Ammon's horn (tissue), 1 donor: Measurements from ENCODE around the gene SMCO2.

Source experiments
- DNase-seq: peaks from one replicate; pipeline ENCODE4 v3.0.0-alpha.2; 2016; ENCODE audit warnings: low spot score

The SMCO2 gene

DNA sequence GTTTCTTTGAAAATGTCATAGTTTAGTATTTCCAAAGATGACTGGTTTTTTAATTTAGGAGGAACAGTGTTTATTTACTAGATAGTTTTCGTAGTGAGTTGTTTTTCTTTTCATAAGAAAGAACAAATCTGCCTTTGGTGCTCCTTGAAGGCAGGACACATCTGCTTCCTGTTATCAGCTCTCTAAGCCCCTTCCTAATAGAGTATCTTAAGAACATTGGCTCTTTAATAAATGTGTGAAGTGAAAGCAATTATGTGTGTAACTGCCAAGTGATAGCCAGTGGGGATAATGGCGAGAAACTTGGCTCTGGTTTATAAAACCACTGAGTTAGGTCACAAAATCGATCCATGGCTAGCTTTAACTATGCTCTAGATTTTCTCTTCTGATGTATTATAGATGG is 54.0 kb downstream of the SMCO2 start:
- DNase-seq = no peak

DNA sequence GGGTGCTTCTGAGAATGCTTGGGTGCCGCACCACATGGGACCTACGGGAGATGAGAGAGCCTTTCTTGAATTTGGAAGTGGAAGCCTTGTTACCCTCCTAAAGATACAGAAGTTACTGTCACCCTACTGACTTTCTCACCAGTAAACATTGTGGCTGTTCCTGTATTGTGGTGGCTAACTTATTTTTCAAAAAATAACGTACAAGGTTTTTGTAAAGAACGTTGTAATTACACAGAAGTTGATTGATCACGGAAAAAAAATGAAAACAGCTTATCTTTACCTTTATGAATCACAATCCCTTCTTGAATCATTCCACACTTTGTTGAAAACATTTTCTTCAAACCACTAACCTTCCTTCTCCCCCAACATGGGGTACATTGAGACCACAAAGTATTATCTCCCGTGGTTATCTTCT is 55.5 kb downstream of the SMCO2 start:
- DNase-seq = no peak

DNA sequence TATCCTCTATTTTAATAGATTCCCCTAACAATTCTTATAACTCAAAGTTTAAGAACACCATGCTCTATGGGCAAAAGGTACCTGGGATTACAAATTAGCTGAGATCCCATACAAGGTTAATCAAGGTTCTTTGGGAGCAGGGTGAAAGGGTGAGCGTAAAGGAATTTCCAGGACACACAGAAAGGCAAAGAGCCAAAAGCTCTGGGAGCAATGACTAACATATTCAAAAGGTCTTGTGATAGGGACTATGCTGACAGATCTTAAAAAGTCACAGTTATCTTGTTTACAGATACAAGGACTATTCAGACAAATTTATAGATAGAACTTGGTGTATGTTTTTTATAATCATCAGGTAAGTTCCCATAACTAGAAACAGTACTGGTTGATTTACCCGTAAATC is 58.0 kb downstream of the SMCO2 start:
- DNase-seq = no peak

GRCh38 chr12:27505109-27505508 is 58.6 kb downstream of the SMCO2 start:
- DNase-seq = no peak

- DNase-seq = no peak
Observed at GRCh38 chr12:27505761-27506160, 59.2 kb downstream of the SMCO2 start.

- DNase-seq = no peak
Observed at GRCh38 chr12:27506645-27507189, 60.2 kb downstream of the SMCO2 start.

GRCh38 chr12:27508736-27509431 is 62.3 kb downstream of the SMCO2 start:
- no peak for DNase-seq

DNA sequence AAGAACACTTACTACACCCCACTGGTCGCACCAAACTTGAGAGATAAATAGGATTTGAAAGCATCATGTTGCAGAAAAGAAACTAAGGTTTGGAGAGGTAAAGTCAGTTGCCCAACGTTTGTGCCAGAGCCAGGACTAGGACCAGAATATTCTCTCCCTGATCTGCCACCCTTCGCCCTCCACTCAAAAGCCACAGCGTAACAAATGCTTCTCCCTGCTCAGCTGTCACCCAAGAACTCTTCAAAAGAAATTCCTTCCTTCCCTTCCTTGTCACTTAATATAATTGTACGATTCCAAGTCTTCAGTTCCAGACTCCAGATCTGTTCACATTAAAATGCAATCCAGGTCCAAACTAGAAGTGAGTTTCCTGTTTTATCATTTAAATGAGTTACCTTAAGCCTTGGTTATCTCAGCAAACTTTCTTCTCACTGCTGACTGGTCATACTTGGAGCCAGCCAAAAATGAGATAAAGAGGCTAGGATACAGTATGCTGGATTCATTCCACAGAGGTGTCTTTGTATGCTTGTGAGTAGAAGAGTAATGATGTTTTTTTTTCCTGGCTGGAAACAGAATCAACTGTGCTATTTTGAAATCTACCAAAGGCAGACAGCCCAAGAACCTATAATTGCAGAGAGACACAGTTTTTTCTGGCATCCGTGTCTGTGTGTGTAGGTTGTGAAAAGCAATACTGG is 64.6 kb downstream of the SMCO2 start:
- DNase-seq = peak; percentile 52

GRCh38 chr12:27511723-27512045 is 65.1 kb downstream of the SMCO2 start:
- no peak for DNase-seq

DNA sequence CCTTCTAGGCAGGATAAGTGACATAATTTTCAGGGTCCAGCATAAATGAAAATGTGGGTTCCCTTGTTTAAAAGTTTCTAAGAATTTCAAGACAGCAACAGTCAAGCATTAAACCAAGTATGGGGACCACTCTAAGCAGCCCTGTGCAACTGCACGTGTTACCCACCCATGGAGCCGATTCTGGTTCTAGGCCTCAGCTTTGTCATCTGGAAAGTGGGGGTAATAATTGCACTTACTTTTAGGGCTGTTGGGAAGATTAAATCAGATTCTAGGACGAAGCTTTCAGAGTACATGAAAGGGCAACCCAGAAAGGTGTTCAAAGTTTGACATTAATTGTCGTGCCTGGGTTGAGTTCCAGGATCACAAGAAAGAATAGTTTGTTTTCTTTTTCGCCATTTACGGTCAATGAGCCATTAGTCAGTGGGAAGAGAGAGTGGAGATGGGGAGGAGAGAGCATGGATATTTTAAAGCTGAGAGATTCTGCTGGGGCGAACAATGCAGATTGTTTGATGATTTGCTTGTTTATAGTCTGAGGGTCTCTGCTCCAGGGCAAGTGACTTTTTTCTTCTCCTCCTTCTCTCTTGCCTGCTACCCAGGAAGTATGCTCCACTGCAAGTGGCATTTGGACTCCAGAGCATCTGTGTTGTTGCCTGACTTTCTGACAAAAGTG is 66.8 kb downstream of the SMCO2 start:
- no peak for DNase-seq

DNA sequence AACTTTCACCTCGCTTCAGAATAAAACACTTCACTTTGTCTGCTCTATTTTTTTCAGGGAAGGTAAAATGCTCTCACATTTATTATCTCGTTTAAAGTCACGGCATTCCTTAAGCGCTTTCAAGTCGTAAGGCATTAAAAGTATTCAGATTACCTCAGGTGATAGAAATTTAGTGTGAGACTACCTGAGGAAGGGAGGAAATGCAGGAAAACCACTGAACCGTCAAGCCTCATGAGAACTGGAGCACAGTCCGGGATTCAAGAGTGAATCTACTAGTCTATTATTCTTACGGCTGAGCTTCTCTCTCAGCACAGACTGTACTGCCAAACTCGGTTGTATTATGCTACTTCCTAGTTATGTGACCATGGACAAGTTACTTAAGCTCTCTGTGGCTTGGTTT is 69.1 kb downstream of the SMCO2 start:
- DNase-seq = no peak

DNA sequence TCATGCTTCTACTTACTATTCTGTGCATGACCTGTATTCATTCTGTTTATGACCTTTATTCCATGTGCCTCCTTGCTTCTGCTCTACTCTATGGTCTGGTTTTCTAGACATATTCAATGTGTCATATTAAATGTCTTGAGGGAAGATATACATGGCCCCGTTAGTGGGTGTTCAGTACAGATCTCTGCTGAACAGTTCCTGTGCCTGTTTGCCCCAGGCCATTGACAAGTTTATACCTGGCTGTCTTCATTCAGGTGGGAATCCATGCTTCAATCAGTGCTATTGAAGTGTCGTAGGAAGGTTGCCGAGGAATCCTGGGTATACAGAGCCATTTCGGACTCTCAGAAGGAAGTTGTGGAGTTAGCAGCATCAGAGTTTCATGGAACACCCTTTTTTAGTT is 70.1 kb downstream of the SMCO2 start:
- DNase-seq = no peak

DNA sequence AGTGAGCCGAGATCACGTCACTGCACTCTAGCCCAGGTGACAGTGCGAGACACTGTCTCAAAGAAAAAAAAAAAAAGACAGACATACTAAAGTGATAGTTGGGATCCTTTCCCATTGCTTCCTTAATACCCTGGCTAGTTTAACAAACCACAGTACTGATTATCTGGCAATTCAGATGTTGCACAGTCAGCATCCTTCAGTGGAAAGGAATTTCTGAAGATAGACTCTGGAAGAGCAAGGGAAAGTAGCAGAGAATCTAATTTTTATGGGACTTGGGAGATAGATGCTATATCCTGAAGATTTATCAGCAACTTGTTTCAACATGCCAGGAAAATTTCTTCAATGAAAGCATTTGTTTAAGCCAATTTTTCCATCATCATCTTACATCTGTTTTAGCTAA is 71.0 kb downstream of the SMCO2 start:
- DNase-seq = no peak

GRCh38 chr12:27517961-27518665 is 71.6 kb downstream of the SMCO2 start:
- DNase-seq = no peak

- DNase-seq = no peak
Observed at GRCh38 chr12:27521066-27521465, 74.5 kb downstream of the SMCO2 start.

DNA sequence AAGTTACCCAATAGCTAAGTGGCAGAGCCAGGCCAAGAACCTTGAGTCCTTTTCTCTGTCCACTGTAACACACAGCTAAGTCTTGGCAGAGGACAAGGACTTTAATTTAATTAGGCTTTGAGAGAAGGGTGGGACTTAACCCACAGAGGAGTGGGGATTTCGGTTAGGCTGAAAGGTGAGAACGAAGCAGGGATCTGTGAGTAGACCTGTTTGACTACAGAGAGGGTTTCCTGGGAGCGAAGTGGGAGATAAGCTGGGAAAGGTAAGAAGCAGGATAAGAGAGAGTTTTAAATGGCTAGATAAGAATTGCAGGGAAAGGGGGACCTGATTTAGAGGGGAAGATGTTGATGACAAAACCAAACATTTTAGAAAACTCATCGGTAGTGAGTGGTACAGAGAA is 75.4 kb downstream of the SMCO2 start:
- DNase-seq = no peak

DNA sequence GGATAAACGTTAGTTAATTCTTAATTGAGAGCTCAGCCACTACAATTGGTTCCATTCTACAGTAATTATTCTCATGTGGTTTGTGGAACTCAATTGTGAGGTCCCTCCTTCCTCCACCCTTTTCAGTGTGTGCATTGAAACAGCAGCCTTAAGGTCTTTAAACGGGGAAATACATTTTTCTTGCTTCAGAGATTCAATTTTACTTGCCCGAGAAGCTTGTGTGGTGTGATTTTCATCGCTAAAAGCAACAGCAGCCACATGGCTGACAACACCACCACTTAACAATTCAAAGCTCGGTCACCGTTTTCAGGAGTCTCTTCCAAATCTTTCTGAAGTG is 76.7 kb downstream of the SMCO2 start:
- peak; percentile 28 for DNase-seq

DNA sequence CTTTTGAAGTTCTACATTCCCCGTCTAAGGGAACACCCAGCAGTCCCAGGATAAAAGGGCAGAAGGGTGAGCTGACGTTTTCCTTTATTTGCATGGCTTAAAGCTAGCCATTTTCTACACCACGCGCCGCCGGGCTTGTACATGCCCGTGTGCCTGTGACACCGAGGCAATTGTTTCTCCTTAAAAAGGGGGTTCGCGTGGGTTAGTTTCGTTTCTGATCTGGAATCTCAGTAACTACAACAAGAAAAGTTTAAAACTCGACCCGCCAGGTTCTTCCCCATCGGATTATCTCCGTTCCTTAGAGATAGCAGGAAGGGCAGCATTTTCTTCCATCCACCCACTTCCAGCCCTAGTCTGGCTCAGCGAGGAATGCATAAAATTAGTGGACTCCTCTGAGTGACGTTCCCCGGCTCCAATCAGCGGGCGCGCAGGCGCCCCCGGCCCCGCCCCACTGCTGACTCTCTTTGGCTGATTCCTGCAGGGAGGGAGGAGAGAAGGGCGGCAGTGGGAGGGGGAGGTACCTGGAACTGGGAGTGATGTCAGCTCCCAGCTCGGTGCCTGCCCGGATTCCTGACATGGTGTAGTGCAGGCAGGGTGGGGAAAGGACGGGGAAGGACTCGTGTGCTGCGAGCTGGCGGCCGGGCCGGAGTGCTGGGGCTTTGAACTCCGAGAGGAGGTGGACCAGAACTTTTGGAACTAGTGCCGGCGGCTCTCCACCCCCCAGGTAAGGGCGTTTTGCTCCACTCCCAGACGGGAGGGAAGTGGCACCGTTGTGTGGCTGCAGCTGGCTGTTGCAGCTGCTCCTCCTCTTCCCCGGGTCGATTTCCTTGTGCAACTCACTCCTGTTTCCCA is 77.3 kb downstream of the SMCO2 start, which contains the start of gene PPFIBP1:
TSS of gene PPFIBP1 (plus strand) at position 565 of the 852 bp plus-strand sequence. CDS start 109,191 bp downstream, outside the sequence.
- DNase-seq = peak; percentile 97

DNA sequence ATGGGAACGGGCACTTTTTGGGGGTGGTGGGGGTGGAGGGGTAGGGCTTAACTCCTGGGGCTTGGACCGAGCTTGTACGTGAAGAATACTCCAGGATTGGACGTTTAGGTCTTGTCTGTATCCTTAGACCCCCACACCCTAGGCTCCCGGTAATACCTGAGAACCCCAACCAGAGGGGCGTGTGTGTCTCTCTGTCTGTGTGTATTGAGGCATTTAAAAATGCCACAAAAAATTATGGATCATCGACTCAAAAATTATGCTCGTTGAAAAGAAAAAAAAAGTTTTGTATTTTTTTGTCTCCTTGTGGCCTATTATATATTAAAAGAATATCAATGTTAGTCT is 77.9 kb downstream of the SMCO2 start:
- DNase-seq = no peak

GRCh38 chr12:27524839-27525753 is 78.6 kb downstream of the SMCO2 start:
- no peak for DNase-seq

DNA sequence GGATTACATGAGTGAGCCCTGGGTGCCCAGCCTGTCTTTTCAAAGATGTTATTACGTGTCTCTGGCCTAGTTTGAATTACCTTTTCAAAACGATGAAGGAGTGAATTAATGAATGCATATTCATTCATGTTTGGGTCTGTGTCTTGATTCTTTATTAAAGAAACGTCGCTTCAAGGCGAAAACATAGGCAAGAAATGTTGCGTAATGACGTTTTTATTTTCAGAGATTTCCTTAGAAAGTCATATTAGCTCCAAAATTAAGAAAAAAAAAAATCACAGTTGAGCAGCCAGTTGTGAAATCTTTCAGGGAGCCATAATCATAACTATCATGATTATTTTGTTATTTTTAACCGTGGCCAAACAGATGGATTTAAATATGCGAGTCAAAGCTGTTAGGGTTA is 81.0 kb downstream of the SMCO2 start:
- no peak for DNase-seq
